K562 (cell line): ENCODE results near the gene RUNDC3A. TPM values are rescaled to one million over a fixed set of nuclear protein-coding genes. Genes with fewer than 3 reads are reported as not detected.
A peak's percentile ranks its signal among the peaks of the same experiment; 100 is the strongest.

ENCODE experiments used
- DDX20 ChIP-seq: fragments of 450-650 bp; IDR thresholded peaks from 2 replicates; pipeline ENCODE4 v1.6.1; 2016; ENCODE audit warnings: missing genetic modification characterization, low read depth, mild to moderate bottlenecking, missing compliant biosample characterization, moderate library complexity
- KDM2B ChIP-seq: fragments of 250-450 bp; sonication (Bioruptor Pico); IDR thresholded peaks from 2 replicates; pipeline ENCODE4 v1.8.0; 2021; ENCODE audit warnings: mild to moderate bottlenecking, moderate library complexity
- MCM7 ChIP-seq, 2 experiments: fragments of 450-650 bp; IDR thresholded peaks; 2 replicates each; pipeline ENCODE4 v1.6.1; 2016 to 2018
- MGA ChIP-seq: fragments of 450-650 bp; IDR thresholded peaks from 2 replicates; pipeline ENCODE4 v1.6.1; 2016; ENCODE audit warnings: mild to moderate bottlenecking, moderate library complexity
- SMAD3 ChIP-seq: fragments of 450-650 bp; formaldehyde crosslinking; conservative IDR thresholded peaks from 2 replicates; pipeline ENCODE4 v1.4.0; 2020; ENCODE audit warnings: mild to moderate bottlenecking
- ZNF263 ChIP-seq: sonication (generic); formaldehyde crosslinking; IDR thresholded peaks from 2 replicates; pipeline ENCODE4 v1.8.0; 2022; ENCODE audit warnings: mild to moderate bottlenecking, missing genetic modification reagents, borderline replicate concordance
- ZNF830 ChIP-seq: fragments of 250-450 bp; sonication (Bioruptor Pico); IDR thresholded peaks from 2 replicates; pipeline ENCODE4 v1.5.0; 2021; ENCODE audit warnings: mild to moderate bottlenecking
- polyA plus RNA-seq, 8 experiments: library from polyadenylated mRNA; depleted of rRNA in 4 of 8; stranded (reverse) in 5 of 8; unstranded in 3 of 8; fragments of >200 nt; fragmentation: Nextera tagmentation in 2 of 8; fragmentation: Illumina TruSeq in 1 of 8; extraction: Ambion mirVana in 2 of 8; extraction: Trizol in 1 of 8; gene quantifications; 2 replicates each; pipeline versions ENCODE4 v1.2.1 to v1.2.3, GENCODE V29; 2011 to 2014; ENCODE audit warnings: inconsistent platforms in 1 of 8, missing spikeins in 1 of 8
- total RNA-seq, 7 experiments: library from RNA; depleted of rRNA in 6 of 7; stranded (reverse); fragments of >200 nt in 6 of 7; fragmentation: Illumina TruSeq in 2 of 7; extraction: Trizol in 2 of 7; gene quantifications; 2 replicates each; pipeline versions ENCODE4 v1.2.1 to v1.2.3, GENCODE V29; 2011 to 2021; ENCODE audit warnings: low replicate concordance in 1 of 7
- TF ChIP-seq, protein P1 (sequence below), 3 experiments: fragments of 200-800 bp in 1 of 3; sonication (Bioruptor generic) in 1 of 3; sonication (generic) in 1 of 3; formaldehyde crosslinking in 1 of 3; IDR thresholded peaks; 2 replicates each; pipeline versions ENCODE4 v1.6.1 to v1.8.0; 2016 to 2022; ENCODE audit warnings: mild to moderate bottlenecking in 2 of 3, missing compliant biosample characterization in 2 of 3, missing genetic modification characterization in 2 of 3, missing genetic modification reagents in 1 of 3
- TF ChIP-seq, protein P2 (sequence below), 2 experiments: fragments of 450-650 bp; conservative IDR thresholded peaks; 2 replicates each; pipeline ENCODE4 v1.6.1; 2017; ENCODE audit warnings: mild to moderate bottlenecking in 2 of 2, moderate library complexity in 2 of 2
- TF ChIP-seq, protein P3 (sequence below): sonication (generic); formaldehyde crosslinking; IDR thresholded peaks from 2 replicates; pipeline ENCODE4 v1.8.0; 2022; ENCODE audit warnings: missing genetic modification reagents, mild to moderate bottlenecking, borderline replicate concordance

Gene RUNDC3A
- total and polyA plus RNA-seq, 9 of the 15 experiments (the other 6 are each of a cell fraction or from before 2014, with no cell fraction given), result not detected

DNA sequence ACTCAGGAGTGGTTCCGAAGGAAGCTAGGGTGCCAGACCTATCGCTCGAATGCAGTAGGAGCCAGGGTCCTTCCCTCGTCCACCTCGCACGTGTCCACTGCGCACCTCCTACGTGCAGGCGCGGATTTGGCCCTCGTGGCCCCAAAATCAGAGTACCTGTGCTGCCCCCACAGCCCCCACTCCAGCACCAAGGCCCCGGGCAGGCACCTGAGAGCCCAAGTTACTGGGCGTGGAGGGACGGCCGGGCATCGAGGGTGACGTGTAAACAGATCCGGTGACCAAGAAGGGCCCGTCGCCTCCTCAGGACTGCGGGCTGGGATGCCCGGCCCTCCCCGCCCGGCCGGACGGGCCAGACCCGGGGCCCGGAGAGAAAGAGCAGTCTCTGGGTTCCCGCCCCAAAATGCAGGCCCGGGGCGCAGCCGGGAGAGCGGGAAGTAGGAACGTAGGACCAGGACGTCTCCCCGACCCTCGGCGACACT is 15.7 kb downstream of the RUNDC3A start (continued):
- peak; percentile 92 for TF ChIP-seq MGA
- no peak for TF ChIP-seq ZNF263 (CRISPR knock-in tag)
- no peak for TF ChIP-seq DDX20
- TF ChIP-seq SMAD3 (CRISPR knock-in tag), result no peak
- TF ChIP-seq, protein P1, sequence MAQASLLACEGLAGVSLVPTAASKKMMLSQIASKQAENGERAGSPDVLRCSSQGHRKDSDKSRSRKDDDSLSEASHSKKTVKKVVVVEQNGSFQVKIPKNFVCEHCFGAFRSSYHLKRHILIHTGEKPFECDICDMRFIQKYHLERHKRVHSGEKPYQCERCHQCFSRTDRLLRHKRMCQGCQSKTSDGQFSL (CRISPR knock-in tag; IDR thresholded peaks at IDR 0.05), result no peak
- TF ChIP-seq, protein P1 (tag; IDR thresholded peaks at IDR 0.05), result 0 out of 4 replicates have a peak, but pooled peaks of 1 of the 2 experiments have one; percentile 42
- no peak for TF ChIP-seq KDM2B (CRISPR knock-in tag)
- TF ChIP-seq, protein P2, sequence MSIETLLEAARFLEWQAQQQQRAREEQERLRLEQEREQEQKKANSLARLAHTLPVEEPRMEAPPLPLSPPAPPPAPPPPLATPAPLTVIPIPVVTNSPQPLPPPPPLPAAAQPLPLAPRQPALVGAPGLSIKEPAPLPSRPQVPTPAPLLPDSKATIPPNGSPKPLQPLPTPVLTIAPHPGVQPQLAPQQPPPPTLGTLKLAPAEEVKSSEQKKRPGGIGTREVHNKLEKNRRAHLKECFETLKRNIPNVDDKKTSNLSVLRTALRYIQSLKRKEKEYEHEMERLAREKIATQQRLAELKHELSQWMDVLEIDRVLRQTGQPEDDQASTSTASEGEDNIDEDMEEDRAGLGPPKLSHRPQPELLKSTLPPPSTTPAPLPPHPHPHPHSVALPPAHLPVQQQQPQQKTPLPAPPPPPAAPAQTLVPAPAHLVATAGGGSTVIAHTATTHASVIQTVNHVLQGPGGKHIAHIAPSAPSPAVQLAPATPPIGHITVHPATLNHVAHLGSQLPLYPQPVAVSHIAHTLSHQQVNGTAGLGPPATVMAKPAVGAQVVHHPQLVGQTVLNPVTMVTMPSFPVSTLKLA (conservative IDR thresholded peaks at IDR 0.05), result peak; percentile 31 to 63; a peak in 2 of 4 replicates
- TF ChIP-seq, protein P3, sequence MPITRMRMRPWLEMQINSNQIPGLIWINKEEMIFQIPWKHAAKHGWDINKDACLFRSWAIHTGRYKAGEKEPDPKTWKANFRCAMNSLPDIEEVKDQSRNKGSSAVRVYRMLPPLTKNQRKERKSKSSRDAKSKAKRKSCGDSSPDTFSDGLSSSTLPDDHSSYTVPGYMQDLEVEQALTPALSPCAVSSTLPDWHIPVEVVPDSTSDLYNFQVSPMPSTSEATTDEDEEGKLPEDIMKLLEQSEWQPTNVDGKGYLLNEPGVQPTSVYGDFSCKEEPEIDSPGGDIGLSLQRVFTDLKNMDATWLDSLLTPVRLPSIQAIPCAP, result 0 out of 2 replicates have a peak, but pooled peaks have one; percentile 25
- TF ChIP-seq ZNF830 (CRISPR knock-in tag), result 0 out of 2 replicates have a peak, but pooled peaks have one; percentile 35
- TF ChIP-seq MCM7 (IDR thresholded peaks at IDR 0.05), result no peak
